ENCODE measurements around the gene TCF4. TPM values are rescaled to one million over a fixed set of nuclear protein-coding genes. Genes with fewer than 3 reads are reported as not detected.

Gene TCF4
- total and polyA plus RNA-seq, 10 donors: 14.6 to 200 (median 153) TPM

- no peak overlapping the region for H3K27ac ChIP-seq
- no peak overlapping the region for H3K4me3 ChIP-seq
- H3K36me3 ChIP-seq: no peaks in the 10 kb centered on the region
- WGBS, 5 donors: 35 to 68% (median 55%) methylated on average over 3 of the region's 3 CpGs
- intact Hi-C loops (cut with DNase I; ENCODE audit: low total_unique reads): no loop called here
- DNase-seq: no peak
- no peaks in the 10 kb centered on the region for H3K27me3 ChIP-seq (replicated peaks in 1 of 7)
- H3K9me3 ChIP-seq: no peaks in the 10 kb centered on the region
- TF ChIP-seq POLR2A (IDR thresholded peaks at IDR 0.05): no peak
- no peak for TF ChIP-seq POLR2AphosphoS5 (IDR thresholded peaks at IDR 0.05)
- no peak for TF ChIP-seq CTCF (IDR thresholded peaks at IDR 0.05 in 8 of 11, conservative IDR thresholded peaks at IDR 0.05 in 3 of 11)
- H3K4me1 ChIP-seq: no peaks in the 10 kb centered on the region
Measured at GRCh38 chr18:55634545-55634944, 46.6 kb upstream of the TCF4 start.

- Histone ChIP-seq H3K27me3 (replicated peaks in 1 of 7) (no peaks in the 10 kb centered on the region), H3K36me3 (no peaks in the 10 kb centered on the region), H3K4me1 (no peaks in the 10 kb centered on the region), H3K27ac (no peak overlapping the region), H3K4me3 (no peak overlapping the region), H3K9me3 (no peaks in the 10 kb centered on the region)
- 87 to 98% (median 94%) methylated on average over 2 of the region's 2 CpGs for WGBS, 5 donors
- intact Hi-C loops (cut with DNase I; ENCODE audit: low total_unique reads): no loop called here
- no peak for DNase-seq
- no peak for TF ChIP-seq POLR2A (IDR thresholded peaks at IDR 0.05)
- no peak for TF ChIP-seq POLR2AphosphoS5 (IDR thresholded peaks at IDR 0.05)
- no peak for TF ChIP-seq CTCF (IDR thresholded peaks at IDR 0.05 in 8 of 11, conservative IDR thresholded peaks at IDR 0.05 in 3 of 11)
Measured at GRCh38 chr18:55633032-55633431, 45.0 kb upstream of the TCF4 start.

- TF ChIP-seq POLR2A (IDR thresholded peaks at IDR 0.05) (no peak), POLR2AphosphoS5 (IDR thresholded peaks at IDR 0.05) (no peak), CTCF (IDR thresholded peaks at IDR 0.05 in 8 of 11, conservative IDR thresholded peaks at IDR 0.05 in 3 of 11) (no peak)
- H3K27ac ChIP-seq: no peak overlapping the region
- no peak for DNase-seq
- H3K4me1 ChIP-seq: no peaks in the 10 kb centered on the region
- no peaks in the 10 kb centered on the region for H3K9me3 ChIP-seq
- H3K4me3 ChIP-seq: no peak overlapping the region
- intact Hi-C loops (cut with DNase I; ENCODE audit: low total_unique reads): no loop called here
- 76 to 93% (median 89%) methylated on average over 1 of the region's 1 CpG for WGBS, 5 donors
- H3K27me3 ChIP-seq (replicated peaks in 1 of 7): no peaks in the 10 kb centered on the region
- H3K36me3 ChIP-seq: no peaks in the 10 kb centered on the region
Measured at GRCh38 chr18:55629133-55629532, 41.1 kb upstream of the TCF4 start.

- no peaks in the 10 kb centered on the region for H3K4me1 ChIP-seq
- 86 to 97% (median 97%) methylated on average over 1 of the region's 1 CpG for WGBS, 5 donors
- DNase-seq: no peak
- no peak overlapping the region for H3K27ac ChIP-seq
- no peaks in the 10 kb centered on the region for H3K27me3 ChIP-seq (replicated peaks in 1 of 7)
- intact Hi-C loops (cut with DNase I; ENCODE audit: low total_unique reads): no loop called here
- H3K9me3 ChIP-seq: no peaks in the 10 kb centered on the region
- H3K36me3 ChIP-seq: no peaks in the 10 kb centered on the region
- H3K4me3 ChIP-seq: no peak overlapping the region
- TF ChIP-seq CTCF (IDR thresholded peaks at IDR 0.05 in 8 of 11, conservative IDR thresholded peaks at IDR 0.05 in 3 of 11): no peak
- no peak for TF ChIP-seq POLR2AphosphoS5 (IDR thresholded peaks at IDR 0.05)
- no peak for TF ChIP-seq POLR2A (IDR thresholded peaks at IDR 0.05)
Measured at GRCh38 chr18:55627007-55627406, 39.0 kb upstream of the TCF4 start.

All from spleen (tissue), 11 donors.